A204.1 (cell line): ENCODE data around the gene TBC1D1.

ENCODE experiments used
- FAIRE-seq: peaks from 2 replicates; lab custom pipeline; 2012; peaks lifted over from hg19 to GRCh38; lab: Jason Lieb, UNC

Gene TBC1D1

GRCh38 chr4:38172078-38172477 lies 281.2 kb downstream of the TBC1D1 start:
- FAIRE-seq = no peak

GRCh38 chr4:38173935-38174518 lies 283.1 kb downstream of the TBC1D1 start:
- no peak for FAIRE-seq

GRCh38 chr4:38174801-38175200 lies 283.9 kb downstream of the TBC1D1 start:
- FAIRE-seq = no peak

- no peak for FAIRE-seq
Observed at GRCh38 chr4:38176165-38176564, 285.3 kb downstream of the TBC1D1 start.

- FAIRE-seq = no peak
Observed at GRCh38 chr4:38177035-38177546, 286.2 kb downstream of the TBC1D1 start.

GRCh38 chr4:38177641-38178391 lies 286.9 kb downstream of the TBC1D1 start:
- FAIRE-seq = no peak

GRCh38 chr4:38178392-38178995 lies 287.6 kb downstream of the TBC1D1 start:
- no peak for FAIRE-seq

- peak; percentile 74 for FAIRE-seq
Observed at GRCh38 chr4:38179690-38180377, 288.9 kb downstream of the TBC1D1 start.

GRCh38 chr4:38180456-38180855 lies 289.6 kb downstream of the TBC1D1 start:
- FAIRE-seq = no peak

GRCh38 chr4:38181286-38181685 lies 290.4 kb downstream of the TBC1D1 start:
- no peak for FAIRE-seq

GRCh38 chr4:38182334-38182998 lies 291.6 kb downstream of the TBC1D1 start:
- no peak for FAIRE-seq

- FAIRE-seq = no peak
Observed at GRCh38 chr4:38184404-38184803, 293.5 kb downstream of the TBC1D1 start.

- no peak for FAIRE-seq
Observed at GRCh38 chr4:38185406-38186144, 294.7 kb downstream of the TBC1D1 start.

GRCh38 chr4:38188136-38188535 lies 297.3 kb downstream of the TBC1D1 start:
- FAIRE-seq = no peak

- FAIRE-seq = no peak
Observed at GRCh38 chr4:38188631-38189101, 297.8 kb downstream of the TBC1D1 start.
